ENCODE measurements around the gene CRB3. TPM values are rescaled to one million over a fixed set of nuclear protein-coding genes. Genes with fewer than 3 reads are reported as not detected.

The CRB3 gene
- total RNA-seq, 4 donors from 2014 or later = 67.3 to 113 (median 76.1) TPM

DNA sequence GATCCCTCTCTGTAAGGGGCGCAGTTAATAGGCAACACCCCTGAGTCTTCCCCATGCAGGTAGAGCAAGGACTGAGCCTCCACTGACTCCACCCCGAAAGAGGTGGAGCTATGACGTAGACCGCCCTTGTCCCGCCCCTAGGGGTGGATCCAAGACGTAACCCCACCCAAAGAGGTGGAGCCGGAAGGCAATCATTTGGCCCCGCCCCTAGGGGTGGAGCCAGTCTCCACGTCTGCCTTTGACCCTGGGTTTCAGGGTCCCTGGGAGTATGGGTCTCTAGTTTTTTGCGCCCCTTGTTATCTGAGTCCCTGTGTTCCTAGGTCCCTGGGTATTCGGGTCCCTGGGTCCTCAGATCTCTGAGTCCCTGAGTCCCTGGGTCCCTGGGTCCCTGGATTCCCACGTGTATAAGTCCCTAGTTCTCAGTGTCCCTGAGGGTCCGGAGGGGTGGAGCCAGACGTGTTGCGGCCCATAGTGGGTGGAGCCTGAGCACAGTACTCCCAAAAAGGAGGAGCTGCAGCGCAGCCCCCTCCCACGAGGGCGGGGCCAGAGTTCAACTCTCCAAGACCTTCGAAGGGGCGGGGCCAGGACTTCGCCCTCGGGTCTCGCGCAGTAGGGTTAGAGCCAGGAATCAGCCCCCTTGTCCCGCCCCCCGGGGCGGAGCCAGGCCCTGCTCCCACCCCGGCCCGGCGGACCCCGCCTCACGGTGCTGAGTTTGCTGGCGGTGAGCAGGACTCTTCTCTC is 12.3 kb downstream of the CRB3 start:
- Histone ChIP-seq H3K4me1 (peaks cover 17% of the 10 kb centered on the region), H3K36me3 (peaks cover 4% of the 10 kb centered on the region), H3K9me3 (no peaks in the 10 kb centered on the region), H3K4me3 (peak overlapping the region; percentile 31), H3K27ac (no peak overlapping the region), H3K27me3 (peaks cover 21% of the 10 kb centered on the region)
- 19% methylated on average over 19 of the region's 33 CpGs for WGBS
- peak in 1 of 2 donors; percentile 81 for DNase-seq (ENCODE audit: low spot score in 2 of 2)
- TF ChIP-seq CTCF (IDR thresholded peaks at IDR 0.05) (no peak), POLR2A (IDR thresholded peaks at IDR 0.05) (no peak), POLR2AphosphoS5 (IDR thresholded peaks at IDR 0.05) (no peak), EP300 (IDR thresholded peaks at IDR 0.05) (no peak)

GRCh38 chr19:6476896-6477431 is 12.9 kb downstream of the CRB3 start:
- no peak for TF ChIP-seq POLR2A (IDR thresholded peaks at IDR 0.05)
- TF ChIP-seq CTCF (IDR thresholded peaks at IDR 0.05) = no peak
- no peak for TF ChIP-seq POLR2AphosphoS5 (IDR thresholded peaks at IDR 0.05)
- TF ChIP-seq EP300 (IDR thresholded peaks at IDR 0.05) = no peak
- 25% methylated on average over 15 of the region's 29 CpGs for WGBS
- H3K27ac ChIP-seq = no peak overlapping the region
- H3K36me3 ChIP-seq = peaks cover 4% of the 10 kb centered on the region
- H3K4me3 ChIP-seq = peak overlapping the region; percentile 31
- no peak for DNase-seq (ENCODE audit: low spot score in 2 of 2)
- H3K27me3 ChIP-seq = peaks cover 21% of the 10 kb centered on the region
- no peaks in the 10 kb centered on the region for H3K9me3 ChIP-seq
- peaks cover 17% of the 10 kb centered on the region for H3K4me1 ChIP-seq

DNA sequence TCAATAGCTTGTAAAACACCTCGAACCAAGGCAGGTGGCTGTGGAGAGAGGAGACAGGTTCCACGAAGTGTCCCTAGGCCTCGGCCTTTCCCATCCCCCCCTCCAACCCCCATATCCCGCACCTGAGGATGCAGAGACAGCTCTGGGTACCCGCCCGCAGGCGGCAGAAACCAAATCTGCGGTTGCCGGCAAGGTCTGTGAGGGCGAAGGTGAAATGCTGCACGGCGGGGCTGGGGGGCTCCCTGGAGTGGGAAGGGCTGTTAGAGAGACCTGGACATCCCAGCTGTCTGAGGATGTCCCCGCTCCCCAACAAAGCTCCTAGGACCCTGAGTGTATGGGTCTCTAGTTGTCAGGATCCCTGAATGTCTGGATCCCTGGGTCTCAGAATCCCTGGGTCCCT is 14.7 kb downstream of the CRB3 start:
- Histone ChIP-seq H3K4me3 (no peak overlapping the region), H3K27ac (no peak overlapping the region), H3K4me1 (peaks cover 17% of the 10 kb centered on the region), H3K27me3 (peaks cover 21% of the 10 kb centered on the region), H3K9me3 (no peaks in the 10 kb centered on the region), H3K36me3 (peaks cover 4% of the 10 kb centered on the region)
- DNase-seq (ENCODE audit: low spot score in 2 of 2) = no peak
- 89% methylated on average over 3 of the region's 13 CpGs for WGBS
- TF ChIP-seq EP300 (IDR thresholded peaks at IDR 0.05) = no peak
- TF ChIP-seq POLR2A (IDR thresholded peaks at IDR 0.05) = no peak
- no peak for TF ChIP-seq POLR2AphosphoS5 (IDR thresholded peaks at IDR 0.05)
- no peak for TF ChIP-seq CTCF (IDR thresholded peaks at IDR 0.05)

DNA sequence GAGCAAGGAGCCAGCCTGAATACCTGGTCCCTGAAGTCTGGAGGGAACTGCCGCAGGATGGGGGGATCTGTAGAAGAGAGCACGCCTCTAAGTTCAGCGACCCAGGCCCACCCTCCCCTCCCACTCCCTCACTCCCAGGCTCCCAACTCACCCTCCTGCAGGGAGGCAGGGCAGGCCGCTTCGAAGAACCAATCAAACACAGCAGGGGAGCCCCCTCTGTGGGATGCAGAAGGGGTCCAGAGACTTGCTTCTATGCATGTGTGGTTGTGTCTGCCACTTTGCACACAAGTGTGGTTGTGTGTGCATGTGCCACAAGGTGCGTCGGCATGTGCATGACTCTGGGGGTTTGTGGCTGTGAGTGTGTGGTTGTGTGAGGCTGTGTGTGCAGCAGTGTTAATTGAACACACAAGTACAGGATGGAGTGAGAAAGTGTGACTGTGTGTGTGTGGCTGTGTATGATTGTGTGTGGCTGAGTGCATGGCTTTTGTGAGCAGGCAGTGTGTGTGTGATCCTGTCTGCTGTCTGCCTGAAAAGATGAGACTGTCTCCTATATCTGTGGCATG is 15.8 kb downstream of the CRB3 start:
- Histone ChIP-seq H3K9me3 (no peaks in the 10 kb centered on the region), H3K4me3 (no peak overlapping the region), H3K27ac (no peak overlapping the region), H3K36me3 (peaks cover 4% of the 10 kb centered on the region), H3K27me3 (peaks cover 18% of the 10 kb centered on the region), H3K4me1 (peaks cover 17% of the 10 kb centered on the region)
- 85% methylated on average over 4 of the region's 7 CpGs for WGBS
- TF ChIP-seq EP300 (IDR thresholded peaks at IDR 0.05) = no peak
- no peak for TF ChIP-seq POLR2A (IDR thresholded peaks at IDR 0.05)
- no peak for TF ChIP-seq CTCF (IDR thresholded peaks at IDR 0.05)
- TF ChIP-seq POLR2AphosphoS5 (IDR thresholded peaks at IDR 0.05) = no peak
- no peak for DNase-seq (ENCODE audit: low spot score in 2 of 2)

GRCh38 chr19:6480848-6481415 is 16.9 kb downstream of the CRB3 start:
- no peaks in the 10 kb centered on the region for H3K9me3 ChIP-seq
- H3K4me3 ChIP-seq = peak overlapping the region; percentile 29
- TF ChIP-seq POLR2A (IDR thresholded peaks at IDR 0.05) = no peak
- no peak for TF ChIP-seq EP300 (IDR thresholded peaks at IDR 0.05)
- TF ChIP-seq POLR2AphosphoS5 (IDR thresholded peaks at IDR 0.05) = no peak
- TF ChIP-seq CTCF (IDR thresholded peaks at IDR 0.05) = no peak
- peaks cover 8% of the 10 kb centered on the region for H3K27me3 ChIP-seq
- WGBS = 71% methylated on average over 8 of the region's 10 CpGs
- no peak overlapping the region for H3K27ac ChIP-seq
- DNase-seq (ENCODE audit: low spot score in 2 of 2) = no peak
- H3K4me1 ChIP-seq = peaks cover 9% of the 10 kb centered on the region
- H3K36me3 ChIP-seq = no peaks in the 10 kb centered on the region
